ENCODE data around the gene CD163L1. TPM values are rescaled to one million over a fixed set of nuclear protein-coding genes. Genes with fewer than 3 reads are reported as not detected.
A peak's percentile ranks its signal among the peaks of the same experiment; 100 is the strongest.

The CD163L1 gene
- polyA plus RNA-seq, result 18.2 TPM
- long read RNA-seq, donor 1, full-length matches to known transcripts, result 2 of 2 reads
- long read RNA-seq, donor 1, partial matches to known transcripts, result 0 of 2 reads
- long read RNA-seq, donor 1, other reads (novel, unspliced or antisense), result 0 of 2 reads
- long read RNA-seq, donor 2, result 0 reads
- long read RNA-seq, donor 3, result 0 reads
- long read RNA-seq, donor 4, result 0 reads
- long read RNA-seq, donor 5, full-length matches to known transcripts, result 3 of 3 reads
- long read RNA-seq, donor 5, partial matches to known transcripts, result 0 of 3 reads
- long read RNA-seq, donor 5, other reads (novel, unspliced or antisense), result 0 of 3 reads
- long read RNA-seq, donor 6, partial matches to known transcripts, result 0 of 1 reads
- long read RNA-seq, donor 6, other reads (novel, unspliced or antisense), result 0 of 1 reads
- long read RNA-seq, donor 7, partial matches to known transcripts, result 0 of 1 reads
- long read RNA-seq, donor 7, other reads (novel, unspliced or antisense), result 0 of 1 reads
- long read RNA-seq, donor 8, full-length matches to known transcripts, result 3 of 3 reads
- long read RNA-seq, donor 8, partial matches to known transcripts, result 0 of 3 reads
- long read RNA-seq, donor 8, other reads (novel, unspliced or antisense), result 0 of 3 reads
- long read RNA-seq, donor 9, partial matches to known transcripts, result 0 of 1 reads
- long read RNA-seq, donor 9, other reads (novel, unspliced or antisense), result 0 of 1 reads
- long read RNA-seq, donor 10, full-length matches to known transcripts, result 3 of 3 reads
- long read RNA-seq, donor 10, partial matches to known transcripts, result 0 of 3 reads
- long read RNA-seq, donor 10, other reads (novel, unspliced or antisense), result 0 of 3 reads
- long read RNA-seq, donor 11, full-length matches to known transcripts, result 4 of 4 reads
- long read RNA-seq, donor 11, partial matches to known transcripts, result 0 of 4 reads
- long read RNA-seq, donor 11, other reads (novel, unspliced or antisense), result 0 of 4 reads

GRCh38 chr12:7444076-7444475 lies at the start of gene CD163L1:
TSS of gene CD163L1 (minus strand) at chr12:7444153. CDS start at chr12:7444127, 26 bp downstream.
- Histone ChIP-seq H3K27ac (ENCODE audit: low read length) (no peak within 1 kb of the TSS), H3K27me3 (ENCODE audit: control insufficient read depth, insufficient read depth, low read length) (peaks cover 6% of the 10 kb centered on the region), H3K36me3 (ENCODE audit: control insufficient read depth, insufficient read depth, low read length) (no peaks in the 10 kb centered on the region), H3K4me1 (ENCODE audit: control insufficient read depth, insufficient read depth, low read length) (no peaks in the 10 kb centered on the region), H3K9me3 (ENCODE audit: control insufficient read depth, low read depth, low read length) (no peaks in the 10 kb centered on the region), H3K4me3 (ENCODE audit: low read length) (peak within 1 kb of the TSS; percentile 4)
- 0% methylated on average over 1 of the region's 2 CpGs for WGBS (ENCODE audit: insufficient coverage, low lambda C conversion rate)
- no peak for DNase-seq

- Histone ChIP-seq H3K4me3 (ENCODE audit: low read length) (no peak overlapping the region), H3K27ac (ENCODE audit: low read length) (no peak overlapping the region), H3K27me3 (ENCODE audit: control insufficient read depth, insufficient read depth, low read length) (peaks cover 2% of the 10 kb centered on the region), H3K4me1 (ENCODE audit: control insufficient read depth, insufficient read depth, low read length) (no peaks in the 10 kb centered on the region), H3K9me3 (ENCODE audit: control insufficient read depth, low read depth, low read length) (no peaks in the 10 kb centered on the region), H3K36me3 (ENCODE audit: control insufficient read depth, insufficient read depth, low read length) (no peaks in the 10 kb centered on the region)
- no peak for DNase-seq
- WGBS (ENCODE audit: insufficient coverage, low lambda C conversion rate), result no CpG with 5 or more reads among the region's 3 CpGs
Measured at GRCh38 chr12:7493006-7493405, 49.1 kb upstream of the CD163L1 start.

DNA sequence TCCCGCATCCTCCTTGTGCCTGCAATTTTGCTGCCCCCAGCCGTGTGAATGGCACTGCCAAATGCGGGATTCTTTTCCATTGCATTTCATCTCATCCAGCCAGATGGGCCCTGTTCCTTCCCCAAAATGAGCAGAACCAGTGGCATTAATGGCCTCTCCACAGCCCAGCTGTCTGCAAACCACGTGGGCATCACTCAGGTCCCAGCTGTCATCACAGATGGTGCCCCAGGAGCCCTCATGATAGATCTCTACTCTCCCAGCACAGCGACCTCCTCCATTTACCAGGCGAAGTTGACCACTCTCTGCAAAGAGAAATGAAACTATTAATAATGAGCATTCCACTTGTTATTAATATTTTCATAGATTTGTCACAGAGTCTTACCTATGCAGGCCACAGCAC lies 42.6 kb upstream of the CD163L1 start:
- no peak for DNase-seq
- no peaks in the 10 kb centered on the region for H3K9me3 ChIP-seq (ENCODE audit: control insufficient read depth, low read depth, low read length)
- no peaks in the 10 kb centered on the region for H3K27me3 ChIP-seq (ENCODE audit: control insufficient read depth, insufficient read depth, low read length)
- no peaks in the 10 kb centered on the region for H3K4me1 ChIP-seq (ENCODE audit: control insufficient read depth, insufficient read depth, low read length)
- WGBS (ENCODE audit: insufficient coverage, low lambda C conversion rate), result no CpG with 5 or more reads among the region's 6 CpGs
- H3K27ac ChIP-seq (ENCODE audit: low read length), result no peak overlapping the region
- H3K4me3 ChIP-seq (ENCODE audit: low read length), result no peak overlapping the region
- H3K36me3 ChIP-seq (ENCODE audit: control insufficient read depth, insufficient read depth, low read length), result no peaks in the 10 kb centered on the region

DNA sequence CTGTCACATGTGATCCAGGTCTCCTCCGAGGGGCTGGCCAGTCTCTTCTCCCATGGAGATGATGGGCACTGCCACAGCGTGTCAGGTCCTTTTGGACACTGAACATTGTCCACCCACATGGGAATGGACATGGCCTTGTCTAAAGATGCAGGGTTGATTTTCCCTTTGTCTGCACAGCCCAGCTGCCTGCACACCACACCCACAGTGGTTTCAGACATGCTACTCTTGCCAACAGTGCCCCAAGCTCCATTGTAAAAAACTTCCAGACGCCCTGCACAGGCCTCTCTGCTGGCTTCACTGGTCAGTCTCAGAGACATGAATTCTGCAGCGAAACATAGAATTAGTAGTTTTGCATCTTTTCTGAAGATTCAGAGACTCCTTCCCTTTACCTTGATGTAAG lies 41.1 kb upstream of the CD163L1 start:
- H3K27ac ChIP-seq (ENCODE audit: low read length), result no peak overlapping the region
- no peaks in the 10 kb centered on the region for H3K9me3 ChIP-seq (ENCODE audit: control insufficient read depth, low read depth, low read length)
- no CpG with 5 or more reads among the region's 4 CpGs for WGBS (ENCODE audit: insufficient coverage, low lambda C conversion rate)
- no peaks in the 10 kb centered on the region for H3K27me3 ChIP-seq (ENCODE audit: control insufficient read depth, insufficient read depth, low read length)
- H3K4me3 ChIP-seq (ENCODE audit: low read length), result no peak overlapping the region
- H3K36me3 ChIP-seq (ENCODE audit: control insufficient read depth, insufficient read depth, low read length), result no peaks in the 10 kb centered on the region
- DNase-seq, result no peak
- no peaks in the 10 kb centered on the region for H3K4me1 ChIP-seq (ENCODE audit: control insufficient read depth, insufficient read depth, low read length)

- H3K27ac ChIP-seq (ENCODE audit: low read length), result no peak overlapping the region
- H3K9me3 ChIP-seq (ENCODE audit: control insufficient read depth, low read depth, low read length), result no peaks in the 10 kb centered on the region
- no peak for DNase-seq
- no peaks in the 10 kb centered on the region for H3K27me3 ChIP-seq (ENCODE audit: control insufficient read depth, insufficient read depth, low read length)
- WGBS (ENCODE audit: insufficient coverage, low lambda C conversion rate), result no CpG with 5 or more reads among the region's 5 CpGs
- H3K36me3 ChIP-seq (ENCODE audit: control insufficient read depth, insufficient read depth, low read length), result no peaks in the 10 kb centered on the region
- H3K4me1 ChIP-seq (ENCODE audit: control insufficient read depth, insufficient read depth, low read length), result no peaks in the 10 kb centered on the region
- no peak overlapping the region for H3K4me3 ChIP-seq (ENCODE audit: low read length)
Measured at GRCh38 chr12:7483343-7483742, 39.4 kb upstream of the CD163L1 start.

GRCh38 chr12:7479771-7480170 lies 35.8 kb upstream of the CD163L1 start:
- Histone ChIP-seq H3K9me3 (ENCODE audit: control insufficient read depth, low read depth, low read length) (no peaks in the 10 kb centered on the region), H3K27me3 (ENCODE audit: control insufficient read depth, insufficient read depth, low read length) (no peaks in the 10 kb centered on the region), H3K4me3 (ENCODE audit: low read length) (no peak overlapping the region), H3K36me3 (ENCODE audit: control insufficient read depth, insufficient read depth, low read length) (no peaks in the 10 kb centered on the region), H3K27ac (ENCODE audit: low read length) (no peak overlapping the region), H3K4me1 (ENCODE audit: control insufficient read depth, insufficient read depth, low read length) (no peaks in the 10 kb centered on the region)
- no CpG with 5 or more reads among the region's 1 CpG for WGBS (ENCODE audit: insufficient coverage, low lambda C conversion rate)
- no peak for DNase-seq

DNA sequence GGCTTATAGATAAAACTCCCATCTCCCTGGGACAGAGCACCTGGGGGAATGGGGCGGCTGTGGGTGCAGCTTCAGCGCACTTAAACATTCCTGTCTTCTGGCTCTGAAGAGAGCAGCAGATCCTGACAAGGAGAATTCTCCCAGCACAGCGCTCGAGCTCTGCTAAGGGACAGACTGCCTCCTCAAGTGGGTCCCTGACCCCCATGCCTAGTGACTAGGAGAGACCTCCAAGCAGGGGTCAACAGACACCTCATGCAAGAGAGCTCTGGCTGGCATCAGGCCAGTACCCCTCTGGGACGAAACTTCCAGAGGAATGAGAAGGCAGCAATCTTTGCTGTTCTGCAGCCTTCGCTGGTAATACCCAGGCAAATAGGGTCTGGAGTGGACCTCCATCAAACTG lies 28.1 kb upstream of the CD163L1 start:
- DNase-seq, result no peak
- Histone ChIP-seq H3K27ac (ENCODE audit: low read length) (no peak overlapping the region), H3K9me3 (ENCODE audit: control insufficient read depth, low read depth, low read length) (no peaks in the 10 kb centered on the region), H3K4me3 (ENCODE audit: low read length) (no peak overlapping the region), H3K36me3 (ENCODE audit: control insufficient read depth, insufficient read depth, low read length) (no peaks in the 10 kb centered on the region), H3K4me1 (ENCODE audit: control insufficient read depth, insufficient read depth, low read length) (no peaks in the 10 kb centered on the region), H3K27me3 (ENCODE audit: control insufficient read depth, insufficient read depth, low read length) (no peaks in the 10 kb centered on the region)
- no CpG with 5 or more reads among the region's 6 CpGs for WGBS (ENCODE audit: insufficient coverage, low lambda C conversion rate)

DNA sequence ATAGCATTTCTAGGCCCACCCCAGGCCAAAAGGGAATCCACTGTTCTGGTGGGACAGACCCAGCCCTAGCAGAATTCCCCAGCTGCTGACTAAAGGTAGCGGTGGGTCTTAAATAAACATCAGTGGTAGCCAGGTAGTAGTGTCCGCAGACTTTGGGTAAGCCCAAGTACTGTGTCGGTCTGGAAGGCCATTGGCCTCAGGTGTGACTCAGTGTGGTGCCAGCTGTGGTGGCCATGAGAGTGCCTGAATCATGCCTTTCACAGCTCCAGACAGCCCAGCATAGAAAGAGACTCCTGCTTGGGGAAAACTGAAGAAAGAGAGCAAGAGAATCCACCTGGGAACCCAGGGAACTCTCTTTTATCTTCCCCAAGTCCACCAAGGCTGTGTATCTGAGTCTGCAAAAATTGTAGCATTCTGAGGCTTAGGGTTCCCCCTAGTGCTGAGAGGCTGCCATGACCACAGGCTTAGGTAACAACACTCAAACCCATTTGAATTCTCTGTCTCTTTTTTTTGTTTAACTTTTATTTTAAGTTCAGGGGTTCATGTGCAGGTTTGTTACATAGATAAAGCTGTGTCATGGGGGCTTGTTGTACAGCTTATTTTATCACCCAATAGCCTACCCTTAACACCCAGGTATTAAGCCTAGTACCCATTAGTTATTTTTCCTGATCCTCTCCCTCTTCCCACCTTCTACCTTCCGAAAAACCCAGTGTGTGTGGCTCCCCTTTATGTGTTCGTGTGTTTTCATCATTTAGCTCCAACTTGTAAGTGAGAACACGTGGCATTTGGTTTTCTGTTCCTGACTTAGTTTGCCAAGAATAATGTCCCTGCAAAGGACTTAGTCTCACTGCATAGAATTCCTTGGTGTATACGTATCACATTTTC lies 16.7 kb upstream of the CD163L1 start:
- H3K27ac ChIP-seq (ENCODE audit: low read length), result no peak overlapping the region
- no peak overlapping the region for H3K4me3 ChIP-seq (ENCODE audit: low read length)
- no peaks in the 10 kb centered on the region for H3K4me1 ChIP-seq (ENCODE audit: control insufficient read depth, insufficient read depth, low read length)
- peak in 1 of 2 donors; percentile 15 for DNase-seq
- H3K27me3 ChIP-seq (ENCODE audit: control insufficient read depth, insufficient read depth, low read length), result no peaks in the 10 kb centered on the region
- WGBS (ENCODE audit: insufficient coverage, low lambda C conversion rate), result no CpG with 5 or more reads among the region's 7 CpGs
- no peaks in the 10 kb centered on the region for H3K9me3 ChIP-seq (ENCODE audit: control insufficient read depth, low read depth, low read length)
- H3K36me3 ChIP-seq (ENCODE audit: control insufficient read depth, insufficient read depth, low read length), result no peaks in the 10 kb centered on the region

DNA sequence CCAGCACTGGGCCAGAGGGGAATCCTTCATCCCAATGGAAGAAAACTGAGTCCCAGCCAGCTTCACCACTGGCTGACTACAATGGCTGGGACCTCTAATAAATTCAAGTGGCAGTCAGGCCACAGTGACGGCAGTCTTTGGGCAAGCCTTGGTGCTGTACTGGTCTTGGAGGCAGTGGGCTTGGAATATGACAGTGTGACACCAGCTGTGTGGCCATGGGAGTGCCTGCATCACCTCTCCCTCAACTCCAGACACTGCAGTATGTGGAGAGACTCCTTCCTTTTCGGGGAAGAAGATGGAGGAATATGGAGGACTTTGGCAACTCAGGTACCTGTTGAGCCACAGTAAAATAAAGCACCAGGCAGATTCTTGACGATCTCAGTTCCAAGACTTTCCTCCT lies 16.0 kb upstream of the CD163L1 start:
- no peaks in the 10 kb centered on the region for H3K9me3 ChIP-seq (ENCODE audit: control insufficient read depth, low read depth, low read length)
- no peaks in the 10 kb centered on the region for H3K36me3 ChIP-seq (ENCODE audit: control insufficient read depth, insufficient read depth, low read length)
- H3K4me1 ChIP-seq (ENCODE audit: control insufficient read depth, insufficient read depth, low read length), result no peaks in the 10 kb centered on the region
- WGBS (ENCODE audit: insufficient coverage, low lambda C conversion rate), result no CpG with 5 or more reads among the region's 3 CpGs
- H3K27ac ChIP-seq (ENCODE audit: low read length), result no peak overlapping the region
- no peaks in the 10 kb centered on the region for H3K27me3 ChIP-seq (ENCODE audit: control insufficient read depth, insufficient read depth, low read length)
- no peak overlapping the region for H3K4me3 ChIP-seq (ENCODE audit: low read length)
- DNase-seq, result no peak

GRCh38 chr12:7451756-7452155 lies 7.8 kb upstream of the CD163L1 start:
- no peak for DNase-seq
- 100% methylated on average over 1 of the region's 3 CpGs for WGBS (ENCODE audit: insufficient coverage, low lambda C conversion rate)
- no peaks in the 10 kb centered on the region for H3K4me1 ChIP-seq (ENCODE audit: control insufficient read depth, insufficient read depth, low read length)
- H3K9me3 ChIP-seq (ENCODE audit: control insufficient read depth, low read depth, low read length), result no peaks in the 10 kb centered on the region
- no peak overlapping the region for H3K27ac ChIP-seq (ENCODE audit: low read length)
- H3K4me3 ChIP-seq (ENCODE audit: low read length), result no peak overlapping the region
- no peaks in the 10 kb centered on the region for H3K27me3 ChIP-seq (ENCODE audit: control insufficient read depth, insufficient read depth, low read length)
- no peaks in the 10 kb centered on the region for H3K36me3 ChIP-seq (ENCODE audit: control insufficient read depth, insufficient read depth, low read length)
